ENCODE data around the gene SAMD1. TPM values are rescaled to one million over a fixed set of nuclear protein-coding genes. Genes with fewer than 3 reads are reported as not detected.
A peak's percentile ranks its signal among the peaks of the same experiment; 100 is the strongest.

The SAMD1 gene
- total and polyA plus RNA-seq, 2 donors (not counting 1 experiment from before 2014, with no cell fraction given): 7.3 to 19.0 TPM

DNA sequence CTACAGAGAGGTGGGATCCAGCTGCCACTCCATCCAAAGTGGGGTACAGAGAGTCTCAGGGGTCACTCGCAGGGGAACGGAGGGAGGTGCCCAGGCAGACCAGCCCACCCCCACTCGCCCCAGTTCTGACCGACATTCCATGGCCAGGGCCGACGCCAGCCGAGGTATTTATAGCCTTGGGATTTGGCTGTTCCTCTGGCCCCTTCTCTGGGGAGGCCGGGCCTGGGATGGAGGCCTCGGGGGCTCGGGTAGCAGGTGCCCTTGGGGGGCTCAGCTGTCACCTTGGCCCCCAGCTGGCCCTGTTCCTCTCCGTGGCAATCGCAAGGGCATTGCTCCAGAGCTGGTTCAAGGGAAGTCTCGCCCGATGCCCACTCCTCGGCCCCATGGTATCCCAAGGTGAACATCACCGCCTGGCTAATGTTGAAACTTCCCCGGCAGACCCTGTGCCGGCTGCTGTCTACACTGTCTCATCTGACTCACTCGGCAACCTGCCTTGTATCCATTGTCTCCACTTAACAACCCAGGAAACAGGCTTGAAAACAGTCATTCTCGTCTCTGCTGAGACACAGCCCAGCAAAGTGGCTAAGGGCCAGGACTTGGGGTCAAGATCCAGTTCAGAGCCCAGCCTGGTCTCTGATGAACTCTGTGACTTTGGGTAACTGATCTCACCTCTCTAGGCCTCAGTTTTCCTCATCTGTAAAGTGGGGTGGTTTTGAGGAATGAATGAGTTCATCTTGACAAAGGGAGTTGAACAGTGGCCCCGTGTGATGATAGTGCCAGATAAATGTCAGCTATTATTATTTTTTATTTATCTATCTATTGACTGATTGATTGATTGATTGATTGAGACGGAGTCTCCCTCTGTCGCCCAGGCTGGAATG lies 17.3 kb upstream of the SAMD1 start:
- TF ChIP-seq, protein P1, sequence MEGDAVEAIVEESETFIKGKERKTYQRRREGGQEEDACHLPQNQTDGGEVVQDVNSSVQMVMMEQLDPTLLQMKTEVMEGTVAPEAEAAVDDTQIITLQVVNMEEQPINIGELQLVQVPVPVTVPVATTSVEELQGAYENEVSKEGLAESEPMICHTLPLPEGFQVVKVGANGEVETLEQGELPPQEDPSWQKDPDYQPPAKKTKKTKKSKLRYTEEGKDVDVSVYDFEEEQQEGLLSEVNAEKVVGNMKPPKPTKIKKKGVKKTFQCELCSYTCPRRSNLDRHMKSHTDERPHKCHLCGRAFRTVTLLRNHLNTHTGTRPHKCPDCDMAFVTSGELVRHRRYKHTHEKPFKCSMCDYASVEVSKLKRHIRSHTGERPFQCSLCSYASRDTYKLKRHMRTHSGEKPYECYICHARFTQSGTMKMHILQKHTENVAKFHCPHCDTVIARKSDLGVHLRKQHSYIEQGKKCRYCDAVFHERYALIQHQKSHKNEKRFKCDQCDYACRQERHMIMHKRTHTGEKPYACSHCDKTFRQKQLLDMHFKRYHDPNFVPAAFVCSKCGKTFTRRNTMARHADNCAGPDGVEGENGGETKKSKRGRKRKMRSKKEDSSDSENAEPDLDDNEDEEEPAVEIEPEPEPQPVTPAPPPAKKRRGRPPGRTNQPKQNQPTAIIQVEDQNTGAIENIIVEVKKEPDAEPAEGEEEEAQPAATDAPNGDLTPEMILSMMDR (conservative IDR thresholded peaks at IDR 0.05 in 1 of 2, IDR thresholded peaks at IDR 0.05 in 1 of 2; ENCODE audit: low read depth in 1 of 2, low read length in 2 of 2): no peak
- no peak for TF ChIP-seq EZH2 (IDR thresholded peaks at IDR 0.05; ENCODE audit: low read length, missing control alignments)
- Histone ChIP-seq H2AFZ (ENCODE audit: low read length) (no peak overlapping the region), H3K4me3 (replicated peaks in 1 of 4; ENCODE audit: control extremely low read depth in 1 of 4, insufficient read depth in 1 of 4, low read depth in 3 of 4, low read length in 4 of 4) (no peak overlapping the region), H3K27me3 (ENCODE audit: control insufficient read depth, insufficient read depth, low read length) (no peaks in the 10 kb centered on the region), H3K9ac (ENCODE audit: insufficient read depth, low read length) (no peak overlapping the region), H4K20me1 (ENCODE audit: control insufficient read depth, extremely low read depth, insufficient read depth, low read length) (no peaks in the 10 kb centered on the region), H3K36me3 (ENCODE audit: control insufficient read depth, insufficient read depth, low read length) (peaks cover 2% of the 10 kb centered on the region), H3K4me1 (ENCODE audit: control insufficient read depth, extremely low read depth, insufficient read depth, low read length) (peaks cover 6% of the 10 kb centered on the region), H3K27ac (ENCODE audit: insufficient read depth, low read length) (peak overlapping the region; percentile 8), H3K9me3 (ENCODE audit: control insufficient read depth, insufficient read depth, low read depth, low read length) (no peaks in the 10 kb centered on the region), H3K79me2 (ENCODE audit: control insufficient read depth, insufficient read depth, low read length) (peaks cover 12% of the 10 kb centered on the region), H3K4me2 (ENCODE audit: extremely low read depth, insufficient read depth, low read length) (no peak overlapping the region)
- DNase-seq (ENCODE audit: low read depth in 2 of 2): peak in 1 of 2 donors; percentile 67

DNA sequence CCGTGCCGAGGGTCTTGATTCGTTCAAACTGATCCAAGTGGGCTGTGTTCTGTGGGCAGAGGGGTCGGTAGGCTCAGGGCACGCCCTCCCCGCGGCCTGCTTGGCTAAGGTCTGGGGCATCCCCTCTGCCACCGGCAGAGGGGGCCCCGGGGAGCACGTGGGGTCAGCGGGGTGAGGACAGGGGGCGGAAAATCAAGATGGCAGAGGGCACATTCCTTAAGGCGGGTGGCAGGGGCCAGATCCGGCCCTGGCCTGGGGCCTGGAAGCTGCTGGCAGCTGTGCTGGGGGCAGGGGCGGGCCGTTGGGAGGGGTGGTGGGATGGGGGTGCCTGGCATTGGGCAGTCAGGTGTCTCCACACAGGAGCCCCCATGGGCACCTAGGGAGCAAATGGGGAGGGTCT lies 16.3 kb upstream of the SAMD1 start:
- Histone ChIP-seq H3K79me2 (ENCODE audit: control insufficient read depth, insufficient read depth, low read length) (peaks cover 5% of the 10 kb centered on the region), H3K4me1 (ENCODE audit: control insufficient read depth, extremely low read depth, insufficient read depth, low read length) (no peaks in the 10 kb centered on the region), H4K20me1 (ENCODE audit: control insufficient read depth, extremely low read depth, insufficient read depth, low read length) (no peaks in the 10 kb centered on the region), H3K27ac (ENCODE audit: insufficient read depth, low read length) (no peak overlapping the region), H3K9me3 (ENCODE audit: control insufficient read depth, insufficient read depth, low read depth, low read length) (no peaks in the 10 kb centered on the region), H3K4me2 (ENCODE audit: extremely low read depth, insufficient read depth, low read length) (no peak overlapping the region), H3K9ac (ENCODE audit: insufficient read depth, low read length) (no peak overlapping the region), H3K36me3 (ENCODE audit: control insufficient read depth, insufficient read depth, low read length) (peaks cover 5% of the 10 kb centered on the region), H3K27me3 (ENCODE audit: control insufficient read depth, insufficient read depth, low read length) (no peaks in the 10 kb centered on the region), H3K4me3 (replicated peaks in 1 of 4; ENCODE audit: control extremely low read depth in 1 of 4, insufficient read depth in 1 of 4, low read depth in 3 of 4, low read length in 4 of 4) (no peak overlapping the region), H2AFZ (ENCODE audit: low read length) (no peak overlapping the region)
- TF ChIP-seq EZH2 (IDR thresholded peaks at IDR 0.05; ENCODE audit: low read length, missing control alignments): no peak
- TF ChIP-seq, protein P1 (conservative IDR thresholded peaks at IDR 0.05 in 1 of 2, IDR thresholded peaks at IDR 0.05 in 1 of 2; ENCODE audit: low read depth in 1 of 2, low read length in 2 of 2): no peak
- DNase-seq (ENCODE audit: low read depth in 2 of 2): no peak

DNA sequence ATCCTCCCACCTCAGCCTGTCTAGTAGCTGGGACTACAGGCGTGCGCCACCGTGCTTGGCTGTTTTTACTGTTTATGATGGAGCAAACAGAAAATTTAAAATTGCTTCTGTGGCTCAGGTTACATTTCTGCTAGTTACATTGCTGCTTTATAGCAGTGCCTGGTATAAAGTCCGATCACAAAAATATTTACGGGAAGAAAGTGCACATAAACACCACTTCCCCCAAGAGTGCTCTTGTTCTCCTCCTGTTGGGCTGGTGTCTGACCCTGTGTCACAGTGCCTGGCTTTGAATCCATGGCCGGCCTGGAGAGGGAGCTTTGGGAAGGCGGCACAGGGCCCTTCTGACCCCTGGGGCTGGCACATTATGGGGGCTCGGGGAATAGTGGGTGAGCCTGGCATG lies 15.1 kb upstream of the SAMD1 start:
- Histone ChIP-seq H3K4me1 (ENCODE audit: control insufficient read depth, extremely low read depth, insufficient read depth, low read length) (no peaks in the 10 kb centered on the region), H2AFZ (ENCODE audit: low read length) (no peak overlapping the region), H3K9me3 (ENCODE audit: control insufficient read depth, insufficient read depth, low read depth, low read length) (no peaks in the 10 kb centered on the region), H3K4me3 (replicated peaks in 1 of 4; ENCODE audit: control extremely low read depth in 1 of 4, insufficient read depth in 1 of 4, low read depth in 3 of 4, low read length in 4 of 4) (no peak overlapping the region), H3K36me3 (ENCODE audit: control insufficient read depth, insufficient read depth, low read length) (peaks cover 4% of the 10 kb centered on the region), H3K27me3 (ENCODE audit: control insufficient read depth, insufficient read depth, low read length) (no peaks in the 10 kb centered on the region), H3K4me2 (ENCODE audit: extremely low read depth, insufficient read depth, low read length) (no peak overlapping the region), H4K20me1 (ENCODE audit: control insufficient read depth, extremely low read depth, insufficient read depth, low read length) (no peaks in the 10 kb centered on the region), H3K79me2 (ENCODE audit: control insufficient read depth, insufficient read depth, low read length) (peaks cover under 1% of the 10 kb centered on the region), H3K9ac (ENCODE audit: insufficient read depth, low read length) (no peak overlapping the region), H3K27ac (ENCODE audit: insufficient read depth, low read length) (no peak overlapping the region)
- TF ChIP-seq, protein P1 (conservative IDR thresholded peaks at IDR 0.05 in 1 of 2, IDR thresholded peaks at IDR 0.05 in 1 of 2; ENCODE audit: low read depth in 1 of 2, low read length in 2 of 2): no peak
- DNase-seq (ENCODE audit: low read depth in 2 of 2): no peak
